GM12878 (cell line): ENCODE results near the gene SHC1.

ENCODE experiments used
- KAT2A ChIP-seq: conservative IDR thresholded peaks from 2 replicates; pipeline ENCODE4 v1.6.1; 2011; ENCODE audit warnings: low read depth, low read length; ENCODE audit not compliant: control insufficient read depth
- MTA2 ChIP-seq: fragments of 450-650 bp; IDR thresholded peaks from 2 replicates; pipeline ENCODE4 v1.6.1; 2016; ENCODE audit warnings: low read depth, mild to moderate bottlenecking, moderate library complexity
- NR2C2 ChIP-seq: IDR thresholded peaks from 2 replicates; pipeline ENCODE4 v1.6.1; 2011; ENCODE audit warnings: borderline replicate concordance, low read depth; ENCODE audit not compliant: control insufficient read depth, insufficient read length
- POLR2A ChIP-seq: IDR thresholded peaks from 2 replicates; pipeline ENCODE4 v1.6.1; 2011; ENCODE audit warnings: low read depth, mild to moderate bottlenecking, low read length
- SMC3 ChIP-seq: IDR thresholded peaks from 2 replicates; pipeline ENCODE4 v1.6.1; 2011; ENCODE audit warnings: low read length, improper control_type of control experiment, borderline replicate concordance
- TF ChIP-seq, protein P1 (sequence below): IDR thresholded peaks from 2 replicates; pipeline ENCODE4 v1.6.1; 2011; ENCODE audit warnings: borderline replicate concordance, low read depth, mild to moderate bottlenecking, moderate library complexity, low read length; ENCODE audit not compliant: insufficient read depth, poor library complexity, severe bottlenecking
- TF ChIP-seq, protein P2 (sequence below): fragments of 450-650 bp; conservative IDR thresholded peaks from 2 replicates; pipeline ENCODE4 v1.6.1; 2017; ENCODE audit warnings: mild to moderate bottlenecking, moderate library complexity
- TF ChIP-seq, protein P3 (sequence below), 3 experiments: IDR thresholded peaks in 2 of 3; conservative IDR thresholded peaks in 1 of 3; 2 replicates each; pipeline ENCODE4 v1.5.1; 2011; ENCODE audit warnings: low read depth in 3 of 3, low read length in 3 of 3, mild to moderate bottlenecking in 3 of 3, control low read depth in 2 of 3, moderate library complexity in 2 of 3, inconsistent platforms in 1 of 3, mixed read lengths in 1 of 3; ENCODE audit not compliant: control insufficient read depth in 2 of 3, insufficient read depth in 1 of 3; ENCODE audit errors: extremely low read depth in 1 of 3

DNA sequence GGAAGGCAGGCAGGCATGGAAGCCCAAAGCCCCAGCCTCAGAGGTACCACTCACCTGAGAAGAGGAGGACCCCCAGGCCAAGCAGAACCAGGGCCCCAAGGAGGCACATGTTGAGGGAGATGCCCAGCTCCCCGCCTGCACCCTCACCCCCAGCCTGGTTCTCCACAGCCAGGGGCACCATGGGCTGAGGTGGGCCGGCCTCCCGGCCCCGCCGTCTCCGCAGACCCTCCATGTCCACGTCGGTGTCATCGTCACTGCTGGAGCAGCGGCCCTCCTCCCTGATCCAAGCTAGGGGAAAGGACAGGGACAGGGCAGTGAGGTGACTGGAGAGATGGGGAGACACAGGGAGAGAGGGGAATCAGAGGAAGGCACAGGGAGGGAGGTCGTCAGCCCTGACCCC is 22.5 kb downstream of the SHC1 start:
- no peak for TF ChIP-seq NR2C2
- TF ChIP-seq, protein P1, sequence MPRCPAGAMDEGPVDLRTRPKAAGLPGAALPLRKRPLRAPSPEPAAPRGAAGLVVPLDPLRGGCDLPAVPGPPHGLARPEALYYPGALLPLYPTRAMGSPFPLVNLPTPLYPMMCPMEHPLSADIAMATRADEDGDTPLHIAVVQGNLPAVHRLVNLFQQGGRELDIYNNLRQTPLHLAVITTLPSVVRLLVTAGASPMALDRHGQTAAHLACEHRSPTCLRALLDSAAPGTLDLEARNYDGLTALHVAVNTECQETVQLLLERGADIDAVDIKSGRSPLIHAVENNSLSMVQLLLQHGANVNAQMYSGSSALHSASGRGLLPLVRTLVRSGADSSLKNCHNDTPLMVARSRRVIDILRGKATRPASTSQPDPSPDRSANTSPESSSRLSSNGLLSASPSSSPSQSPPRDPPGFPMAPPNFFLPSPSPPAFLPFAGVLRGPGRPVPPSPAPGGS: no peak
- TF ChIP-seq, protein P2, sequence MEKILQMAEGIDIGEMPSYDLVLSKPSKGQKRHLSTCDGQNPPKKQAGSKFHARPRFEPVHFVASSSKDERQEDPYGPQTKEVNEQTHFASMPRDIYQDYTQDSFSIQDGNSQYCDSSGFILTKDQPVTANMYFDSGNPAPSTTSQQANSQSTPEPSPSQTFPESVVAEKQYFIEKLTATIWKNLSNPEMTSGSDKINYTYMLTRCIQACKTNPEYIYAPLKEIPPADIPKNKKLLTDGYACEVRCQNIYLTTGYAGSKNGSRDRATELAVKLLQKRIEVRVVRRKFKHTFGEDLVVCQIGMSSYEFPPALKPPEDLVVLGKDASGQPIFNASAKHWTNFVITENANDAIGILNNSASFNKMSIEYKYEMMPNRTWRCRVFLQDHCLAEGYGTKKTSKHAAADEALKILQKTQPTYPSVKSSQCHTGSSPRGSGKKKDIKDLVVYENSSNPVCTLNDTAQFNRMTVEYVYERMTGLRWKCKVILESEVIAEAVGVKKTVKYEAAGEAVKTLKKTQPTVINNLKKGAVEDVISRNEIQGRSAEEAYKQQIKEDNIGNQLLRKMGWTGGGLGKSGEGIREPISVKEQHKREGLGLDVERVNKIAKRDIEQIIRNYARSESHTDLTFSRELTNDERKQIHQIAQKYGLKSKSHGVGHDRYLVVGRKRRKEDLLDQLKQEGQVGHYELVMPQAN: no peak
- TF ChIP-seq POLR2A: no peak
- TF ChIP-seq MTA2: no peak
- no peak for TF ChIP-seq KAT2A
- TF ChIP-seq, protein P3, sequence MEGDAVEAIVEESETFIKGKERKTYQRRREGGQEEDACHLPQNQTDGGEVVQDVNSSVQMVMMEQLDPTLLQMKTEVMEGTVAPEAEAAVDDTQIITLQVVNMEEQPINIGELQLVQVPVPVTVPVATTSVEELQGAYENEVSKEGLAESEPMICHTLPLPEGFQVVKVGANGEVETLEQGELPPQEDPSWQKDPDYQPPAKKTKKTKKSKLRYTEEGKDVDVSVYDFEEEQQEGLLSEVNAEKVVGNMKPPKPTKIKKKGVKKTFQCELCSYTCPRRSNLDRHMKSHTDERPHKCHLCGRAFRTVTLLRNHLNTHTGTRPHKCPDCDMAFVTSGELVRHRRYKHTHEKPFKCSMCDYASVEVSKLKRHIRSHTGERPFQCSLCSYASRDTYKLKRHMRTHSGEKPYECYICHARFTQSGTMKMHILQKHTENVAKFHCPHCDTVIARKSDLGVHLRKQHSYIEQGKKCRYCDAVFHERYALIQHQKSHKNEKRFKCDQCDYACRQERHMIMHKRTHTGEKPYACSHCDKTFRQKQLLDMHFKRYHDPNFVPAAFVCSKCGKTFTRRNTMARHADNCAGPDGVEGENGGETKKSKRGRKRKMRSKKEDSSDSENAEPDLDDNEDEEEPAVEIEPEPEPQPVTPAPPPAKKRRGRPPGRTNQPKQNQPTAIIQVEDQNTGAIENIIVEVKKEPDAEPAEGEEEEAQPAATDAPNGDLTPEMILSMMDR (IDR thresholded peaks at IDR 0.05 in 2 of 3, conservative IDR thresholded peaks at IDR 0.05 in 1 of 3; ENCODE audit: control insufficient read depth in 2 of 3, extremely low read depth in 1 of 3, insufficient read depth in 1 of 3, low read depth in 3 of 3, low read length in 3 of 3): no peak
- no peak for TF ChIP-seq SMC3
